GM12878 (cell line): ENCODE measurements around the gene SLC25A41. TPM values are rescaled to one million over a fixed set of nuclear protein-coding genes. Genes with fewer than 3 reads are reported as not detected.

Experiments used
- ATF3 ChIP-seq: IDR thresholded peaks from 2 replicates; pipeline ENCODE4 v1.6.1; 2011; ENCODE audit warnings: low read depth, mild to moderate bottlenecking, low read length, moderate library complexity, borderline replicate concordance; ENCODE audit errors: extremely low read depth
- BCL11A ChIP-seq: IDR thresholded peaks from 2 replicates; pipeline ENCODE4 v1.6.1; 2011; ENCODE audit warnings: low read depth, low read length
- CBX5 ChIP-seq: sonication (generic); IDR thresholded peaks from 2 replicates; pipeline ENCODE4 v1.6.1; 2016; ENCODE audit warnings: low read depth, moderate library complexity, mild to moderate bottlenecking, inconsistent platforms
- CTCF ChIP-seq, 3 experiments: IDR thresholded peaks in 2 of 3; conservative IDR thresholded peaks in 1 of 3; 2 replicates each; pipeline ENCODE4 v1.5.1; 2011; ENCODE audit warnings: low read depth in 3 of 3, low read length in 3 of 3, mild to moderate bottlenecking in 3 of 3, control low read depth in 2 of 3, moderate library complexity in 2 of 3, inconsistent platforms in 1 of 3, mixed read lengths in 1 of 3; ENCODE audit not compliant: control insufficient read depth in 2 of 3, insufficient read depth in 1 of 3; ENCODE audit errors: extremely low read depth in 1 of 3
- NFIC ChIP-seq: IDR thresholded peaks from 2 replicates; pipeline ENCODE4 v1.6.1; 2012; ENCODE audit warnings: low read depth, mild to moderate bottlenecking, inconsistent platforms, low read length, moderate library complexity
- NRF1 ChIP-seq: conservative IDR thresholded peaks from 2 replicates; pipeline ENCODE4 v1.6.1; 2011; ENCODE audit warnings: mild to moderate bottlenecking, low read depth, low read length, improper control_type of control experiment
- RCOR1 ChIP-seq: conservative IDR thresholded peaks from 2 replicates; pipeline ENCODE4 v1.6.1; 2012; ENCODE audit warnings: low read depth, low read length, improper control_type of control experiment
- SIX5 ChIP-seq: IDR thresholded peaks from 2 replicates; pipeline ENCODE4 v1.6.1; 2011; ENCODE audit warnings: mild to moderate bottlenecking, low read depth, low read length, moderate library complexity; ENCODE audit not compliant: severe bottlenecking
- SKIL ChIP-seq: fragments of 450-650 bp; IDR thresholded peaks from 2 replicates; pipeline ENCODE4 v1.6.1; 2017; ENCODE audit warnings: mild to moderate bottlenecking, low read depth, inconsistent platforms; ENCODE audit not compliant: poor library complexity, severe bottlenecking
- TCF3 ChIP-seq: IDR thresholded peaks from 2 replicates; pipeline ENCODE4 v1.6.1; 2012; ENCODE audit warnings: low read depth, mild to moderate bottlenecking, low read length, borderline replicate concordance; ENCODE audit not compliant: insufficient read depth
- USF1 ChIP-seq: IDR thresholded peaks from 2 replicates; pipeline ENCODE4 v1.6.1; 2011; ENCODE audit warnings: borderline replicate concordance, low read depth, mild to moderate bottlenecking, moderate library complexity, mixed read lengths, low read length; ENCODE audit not compliant: insufficient read depth; ENCODE audit errors: extremely low read length
- USF2 ChIP-seq: IDR thresholded peaks from 2 replicates; pipeline ENCODE4 v1.6.1; 2011; ENCODE audit warnings: low read depth, low read length, improper control_type of control experiment, borderline replicate concordance
- ZBTB11 ChIP-seq: fragments of 450-650 bp; formaldehyde crosslinking; IDR thresholded peaks from 2 replicates; pipeline ENCODE4 v1.5.0; 2022; ENCODE audit warnings: mild to moderate bottlenecking, missing genetic modification characterization
- ZNF24 ChIP-seq: fragments of 450-650 bp; IDR thresholded peaks from 2 replicates; pipeline ENCODE4 v1.6.1; 2017; ENCODE audit warnings: antibody characterized with exemption, mild to moderate bottlenecking
- polyA plus RNA-seq, 11 experiments: library from polyadenylated mRNA; depleted of rRNA in 4 of 11; unstranded in 6 of 11; stranded (reverse) in 5 of 11; fragments of >200 nt; fragmentation: Nextera tagmentation in 4 of 11; fragmentation: Illumina TruSeq in 1 of 11; extraction: Ambion mirVana in 4 of 11; extraction: Trizol in 1 of 11; gene quantifications; 1 replicate in 1 of 11; 2 replicates in 10 of 11; pipeline versions ENCODE4 v1.2.1 to v1.2.3, GENCODE V29; 2011 to 2016; ENCODE audit warnings: inconsistent platforms in 2 of 11, missing spikeins in 2 of 11, low read depth in 1 of 11
- total RNA-seq, 4 experiments: library from RNA; depleted of rRNA in 3 of 4; stranded (reverse); fragments of >200 nt in 3 of 4; fragmentation: Illumina TruSeq in 1 of 4; extraction: Trizol in 1 of 4; gene quantifications; 2 replicates each; pipeline versions ENCODE4 v1.2.1 to v1.2.3, GENCODE V29; 2013 to 2021

The SLC25A41 gene
- total and polyA plus RNA-seq, 10 of the 15 experiments (the other 5 are each of a cell fraction or from before 2014, with no cell fraction given) = 0.23 to 1.2 (median 0.43) TPM; not detected in 2

GRCh38 chr19:6459262-6460098 lies 25.9 kb upstream of the SLC25A41 start, which contains the start of gene SLC25A23 (continued):
- TF ChIP-seq SKIL (no peak), USF2 (no peak), USF1 (no peak), NFIC (no peak), CBX5 (no peak), ZNF24 (0 out of 2 replicates have a peak, but pooled peaks have one; percentile 20), ZBTB11 (CRISPR knock-in tag) (no peak), SIX5 (no peak), RCOR1 (no peak), TCF3 (no peak), NRF1 (no peak), BCL11A (no peak), ATF3 (no peak), CTCF (IDR thresholded peaks at IDR 0.05 in 2 of 3, conservative IDR thresholded peaks at IDR 0.05 in 1 of 3; ENCODE audit: control insufficient read depth in 2 of 3, extremely low read depth in 1 of 3, insufficient read depth in 1 of 3, low read depth in 3 of 3, low read length in 3 of 3) (no peak)
